Choroid plexus epithelial cell (primary cell): ENCODE measurements around the gene IL4I1.

Experiments used
- DNase-seq: peaks from one replicate; pipeline ENCODE4 v3.0.0-alpha.2; 2010; ENCODE audit warnings: low read depth
- H3K4me3 ChIP-seq: 2 replicates; pipeline ENCODE4 v1.5.1; 2011; ENCODE audit warnings: low read depth, mild to moderate bottlenecking, control low read depth, low read length, moderate library complexity
- CTCF ChIP-seq: conservative IDR thresholded peaks from 2 replicates; pipeline ENCODE4 v1.5.1; 2011; ENCODE audit warnings: low read depth, mild to moderate bottlenecking, control low read depth, inconsistent platforms, low read length, moderate library complexity

IL4I1 gene

GRCh38 chr19:49861107-49861506 lies 35.6 kb downstream of the IL4I1 start:
- no peak overlapping the region for H3K4me3 ChIP-seq
- TF ChIP-seq CTCF = no peak
- DNase-seq = no peak

- no peak for TF ChIP-seq CTCF
- no peak overlapping the region for H3K4me3 ChIP-seq
- no peak for DNase-seq
These were observed 36.2 kb downstream of the IL4I1 start for GRCh38 chr19:49860336-49861102.

DNA sequence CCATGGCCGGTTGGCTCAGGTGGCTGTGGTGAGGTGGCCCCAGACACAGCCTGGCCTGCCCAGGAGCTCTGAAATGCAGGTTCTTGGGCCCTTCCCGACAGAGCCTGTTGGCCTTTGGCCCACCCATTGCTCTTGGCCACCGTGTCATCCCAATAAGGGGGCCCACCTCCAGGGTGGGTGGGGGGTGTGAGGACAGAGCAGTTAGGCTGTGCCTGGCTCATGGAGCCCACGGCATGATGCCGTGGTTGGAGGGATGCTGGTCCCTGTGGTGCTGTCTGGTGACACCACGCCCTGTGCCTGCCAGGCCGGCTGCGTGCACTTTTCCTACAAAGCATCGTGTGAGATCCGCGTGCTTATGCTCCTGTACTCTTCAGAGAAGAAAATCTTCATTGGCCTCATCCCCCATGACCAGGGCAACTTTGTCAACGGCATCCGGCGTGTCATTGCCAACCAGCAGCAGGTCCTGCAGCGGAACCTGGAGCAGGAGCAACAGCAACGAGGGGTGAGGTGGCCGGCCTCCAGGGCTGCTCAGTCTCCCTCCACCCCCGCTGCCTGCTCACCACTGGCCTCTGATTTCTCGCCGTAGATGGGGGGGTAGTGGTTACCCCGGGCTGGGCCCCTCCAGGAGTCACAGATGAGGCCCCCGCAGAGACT lies 36.9 kb downstream of the IL4I1 start:
- TF ChIP-seq CTCF = no peak
- DNase-seq = no peak
- no peak overlapping the region for H3K4me3 ChIP-seq

DNA sequence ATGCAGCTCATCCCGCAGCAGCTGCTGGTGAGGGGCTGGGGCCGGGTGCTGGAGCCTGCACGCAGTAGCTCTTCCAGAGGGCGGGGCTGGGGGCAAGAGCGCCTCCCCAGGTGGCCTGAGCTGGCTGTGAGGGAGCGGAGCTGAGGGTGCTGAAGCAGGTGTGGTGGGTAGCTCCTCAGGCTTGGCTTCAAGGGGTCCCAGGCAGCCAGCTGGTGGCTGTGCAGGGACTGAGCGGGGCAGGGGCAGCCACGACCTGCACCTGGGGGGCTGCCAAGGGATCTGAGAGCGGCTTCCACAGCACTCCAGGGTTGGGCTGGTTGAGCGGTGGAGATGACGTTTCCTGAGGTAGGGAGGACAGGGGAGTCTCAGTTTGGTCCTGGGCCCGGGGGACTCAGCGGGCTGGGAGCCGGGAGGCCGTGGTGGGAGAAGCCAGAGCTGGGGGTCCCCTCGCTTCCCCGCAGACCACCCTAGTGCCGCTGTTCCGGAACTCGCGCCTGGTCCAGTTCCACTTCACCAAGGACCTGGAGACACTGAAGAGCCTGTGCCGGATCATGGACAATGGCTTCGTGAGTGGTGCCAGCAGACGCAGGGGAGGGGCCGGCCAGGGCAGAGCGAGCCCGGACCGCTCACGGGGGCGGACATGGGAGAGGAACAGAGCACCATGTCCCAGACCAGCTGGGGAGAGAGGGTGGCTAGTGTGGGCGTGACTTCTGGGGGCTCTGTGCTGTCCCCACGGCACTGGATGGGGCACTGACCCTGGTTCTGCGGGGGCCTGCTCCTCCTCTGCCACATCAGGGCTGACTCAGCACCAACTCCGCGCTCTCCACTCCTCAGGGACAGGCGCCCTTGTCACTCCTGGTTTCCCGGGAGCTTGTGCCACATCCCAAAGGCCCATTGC lies 38.4 kb downstream of the IL4I1 start:
- H3K4me3 ChIP-seq = no peak overlapping the region
- no peak for TF ChIP-seq CTCF
- DNase-seq = no peak

- no peak for DNase-seq
- TF ChIP-seq CTCF = no peak
- no peak overlapping the region for H3K4me3 ChIP-seq
These were observed 38.9 kb downstream of the IL4I1 start for GRCh38 chr19:49857838-49858087.

DNA sequence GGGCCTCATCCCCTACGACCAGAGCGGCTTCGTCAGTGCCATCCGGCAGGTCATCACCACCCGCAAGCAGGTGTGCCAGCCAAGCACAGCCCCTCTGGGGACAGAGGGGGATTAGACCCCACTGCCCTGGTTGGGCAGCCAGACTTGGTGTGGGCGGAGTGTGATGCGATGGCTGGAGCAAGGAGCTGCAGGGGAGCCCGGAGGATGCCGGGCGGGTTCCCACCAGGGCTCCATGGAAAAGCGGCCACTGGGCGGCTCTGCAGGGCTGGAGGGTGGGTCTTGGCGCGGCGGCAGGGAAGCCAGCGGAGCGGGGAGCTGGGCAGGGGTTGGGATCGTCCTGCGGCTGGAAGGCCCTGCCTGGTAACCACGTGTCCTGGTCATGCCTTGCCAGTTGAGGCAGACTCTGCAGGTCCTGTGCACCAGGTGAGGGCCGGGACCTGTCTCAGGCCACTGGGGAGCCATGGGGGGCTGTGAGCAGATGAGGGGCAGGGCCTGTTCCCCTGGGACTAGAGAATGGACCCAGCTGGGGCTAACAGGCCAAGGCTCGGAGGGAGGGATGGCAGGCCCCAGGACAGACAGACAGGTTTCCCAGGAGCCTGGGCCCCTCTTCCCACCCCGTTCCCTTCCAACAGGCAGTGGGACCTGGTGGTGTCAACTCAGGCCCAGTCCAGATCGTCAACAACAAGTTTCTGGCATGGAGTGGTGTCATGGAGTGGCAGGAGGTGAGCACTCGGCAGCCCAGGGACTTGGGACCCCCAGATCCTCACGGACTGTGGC lies 39.4 kb downstream of the IL4I1 start:
- no peak for DNase-seq
- TF ChIP-seq CTCF = no peak
- H3K4me3 ChIP-seq = no peak overlapping the region
